DLD1 (cell line): ENCODE results near the gene SH2D5.

ENCODE experiments used
- in situ Hi-C: cut with HindIII; loops from 2 replicates; pipeline ENCODE4 v1.10.0; 2017; ENCODE audit warnings: low sequenced_read_pairs

The SH2D5 gene

DNA sequence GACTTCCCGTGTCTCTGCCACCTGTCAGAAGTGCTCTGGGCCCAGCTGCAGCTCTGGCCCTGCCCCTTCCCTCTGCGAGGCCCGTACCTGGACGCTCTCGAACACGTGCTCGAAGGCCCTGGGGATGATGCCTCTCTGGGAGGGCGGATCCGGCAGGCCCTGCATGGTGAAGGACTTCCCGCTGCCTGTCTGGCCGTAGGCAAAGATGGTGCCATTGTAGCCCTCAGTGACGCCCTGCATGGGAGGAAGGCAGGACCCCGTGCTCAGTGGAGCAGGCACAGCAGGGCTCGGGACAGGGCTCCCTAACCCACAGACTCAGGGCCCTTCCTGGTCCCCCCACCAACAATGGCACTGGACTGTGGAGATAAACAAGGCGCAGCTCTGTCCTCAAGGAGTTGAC is 17.1 kb downstream of the SH2D5 start:
- in situ Hi-C loops = no loop called here

DNA sequence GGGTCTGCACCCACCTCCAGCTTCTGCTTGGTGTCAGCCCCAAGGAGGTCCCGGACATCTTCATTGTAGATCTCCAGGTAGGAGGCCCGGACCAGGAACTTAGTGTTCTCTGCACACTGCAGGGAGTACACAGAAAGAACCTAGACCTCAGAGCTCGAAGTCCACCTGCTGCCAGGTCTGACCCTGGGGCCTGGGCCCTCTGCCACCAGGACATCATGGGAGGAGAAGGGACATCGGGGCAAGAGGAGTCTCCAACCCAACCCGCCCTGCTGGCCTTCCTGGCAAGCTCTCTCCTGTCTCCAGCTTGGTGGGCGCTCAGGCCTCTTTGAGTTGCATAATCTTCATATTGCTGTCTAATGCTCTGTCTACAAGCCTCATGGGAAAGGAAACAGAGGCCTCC is 19.1 kb downstream of the SH2D5 start:
- in situ Hi-C loops = no loop called here

DNA sequence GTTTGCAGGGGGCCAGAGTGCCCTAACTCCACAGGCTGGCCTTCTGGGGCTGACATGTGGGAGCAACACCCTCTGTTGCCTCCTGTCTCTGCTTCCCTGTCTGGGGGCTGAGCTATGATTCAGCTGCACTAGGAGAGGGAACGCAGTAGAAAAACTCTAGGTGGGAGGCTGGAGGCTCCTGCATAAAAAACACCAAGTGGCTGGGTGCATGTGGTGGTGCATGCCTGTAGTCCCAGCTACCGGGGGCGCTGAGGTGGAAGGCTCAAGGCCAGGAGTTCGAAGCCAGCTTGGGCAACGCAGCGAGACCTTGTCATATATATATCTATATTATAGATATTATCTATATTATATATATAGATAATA is 20.3 kb downstream of the SH2D5 start:
- in situ Hi-C loops = no loop called here

DNA sequence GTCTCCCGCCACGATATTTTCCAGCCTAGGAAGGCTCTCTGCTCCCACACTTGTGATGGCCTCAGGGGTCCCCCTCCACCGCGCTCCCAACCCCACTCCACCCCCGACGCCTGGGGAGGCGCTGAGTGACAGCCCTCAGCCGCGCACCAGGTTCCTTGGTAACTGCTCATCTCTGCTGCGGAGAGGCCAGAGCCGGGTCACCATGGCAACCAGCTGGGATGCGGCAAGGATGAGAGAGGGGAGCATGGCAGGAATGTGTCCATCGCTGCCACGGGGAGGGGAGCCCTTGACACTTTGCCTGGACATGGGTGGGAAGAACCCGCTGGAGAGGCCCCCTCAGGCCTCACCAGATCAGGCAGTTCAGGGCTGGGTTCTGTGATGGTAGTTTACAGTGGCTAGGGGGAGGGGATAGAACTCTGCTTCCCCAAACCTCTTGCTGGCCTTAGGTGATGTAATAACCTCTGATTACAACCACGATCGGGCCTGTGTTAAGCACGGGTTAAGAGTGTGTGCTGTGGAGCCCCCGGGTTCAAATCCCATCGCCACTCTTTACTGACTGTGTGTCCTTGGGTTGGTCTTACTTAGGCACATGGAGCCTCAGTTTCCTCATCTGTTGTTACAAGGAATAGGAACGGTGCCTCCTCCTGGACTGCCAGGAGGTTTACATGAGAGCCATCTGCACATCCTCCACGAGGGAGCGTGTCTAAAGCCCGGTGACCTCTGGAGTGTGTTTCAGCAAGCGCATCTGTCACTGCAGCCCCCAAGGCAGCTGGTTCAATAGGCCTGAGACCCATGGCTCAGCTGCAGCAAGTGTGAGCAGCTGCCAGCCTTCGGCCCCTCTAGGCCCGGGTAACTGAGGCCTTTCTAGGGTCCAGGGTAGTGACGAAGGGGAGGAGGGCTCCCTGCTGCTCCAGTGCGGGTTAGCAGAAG is 21.0 kb downstream of the SH2D5 start:
- in situ Hi-C loops = no loop called here

DNA sequence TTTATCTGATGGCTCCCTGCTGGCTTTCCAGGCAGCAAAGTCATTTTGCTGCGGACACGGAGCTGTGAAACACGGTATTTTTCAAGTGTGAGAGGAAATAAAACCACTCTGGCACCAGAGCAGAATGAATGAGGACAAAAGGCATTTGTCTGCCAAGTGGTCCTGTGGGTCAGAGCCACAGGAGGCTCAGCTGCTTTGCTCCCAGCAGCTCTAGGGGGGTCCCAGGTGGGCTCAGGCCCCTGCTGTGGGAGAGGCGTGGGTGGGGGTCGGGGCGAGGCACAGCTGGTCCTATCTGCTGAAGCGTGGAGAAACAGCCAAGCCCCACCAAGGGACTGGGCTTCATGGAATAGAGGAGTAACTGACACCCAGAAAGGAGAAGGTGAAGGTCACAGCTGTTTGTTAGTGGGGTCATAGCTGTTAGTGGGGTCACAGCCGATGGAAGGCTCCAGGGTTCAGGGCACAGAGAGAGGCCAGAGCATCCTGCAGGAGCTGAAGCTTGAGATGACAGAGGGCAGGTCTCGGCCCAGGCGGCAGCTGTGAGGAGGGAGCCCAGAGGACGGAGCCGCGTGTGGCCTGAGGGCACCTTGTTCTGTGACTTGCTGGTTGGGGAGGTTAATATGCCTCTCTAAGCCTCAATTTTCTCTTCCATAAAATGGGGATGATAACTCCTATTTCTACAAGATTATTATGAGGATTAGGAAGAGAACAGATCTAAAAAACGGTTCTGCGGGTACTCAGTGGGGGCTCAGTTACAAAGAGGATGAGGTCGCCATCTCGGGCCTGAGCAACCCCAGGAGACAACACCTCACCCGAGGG is 21.8 kb downstream of the SH2D5 start:
- in situ Hi-C loops = no loop called here

DNA sequence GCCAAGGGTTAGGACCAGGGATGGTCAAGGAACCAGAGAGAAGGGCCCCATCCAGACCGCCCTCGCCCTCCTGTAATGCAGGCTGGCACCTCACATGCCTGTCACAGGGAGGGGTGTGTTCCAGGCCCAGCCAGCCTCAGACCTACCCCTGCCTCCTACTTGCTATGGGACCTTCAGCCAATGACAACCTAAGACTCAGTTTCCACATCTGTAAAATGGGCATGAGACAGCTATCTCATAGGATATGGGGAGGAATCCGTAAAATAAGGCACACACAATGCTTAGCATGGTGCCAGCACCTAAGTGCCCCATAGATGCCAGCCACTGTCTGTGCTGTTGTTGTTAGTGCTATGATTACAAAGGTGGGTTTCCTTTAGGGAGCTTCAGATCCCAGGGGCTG is 22.6 kb downstream of the SH2D5 start:
- in situ Hi-C loops = no loop called here

DNA sequence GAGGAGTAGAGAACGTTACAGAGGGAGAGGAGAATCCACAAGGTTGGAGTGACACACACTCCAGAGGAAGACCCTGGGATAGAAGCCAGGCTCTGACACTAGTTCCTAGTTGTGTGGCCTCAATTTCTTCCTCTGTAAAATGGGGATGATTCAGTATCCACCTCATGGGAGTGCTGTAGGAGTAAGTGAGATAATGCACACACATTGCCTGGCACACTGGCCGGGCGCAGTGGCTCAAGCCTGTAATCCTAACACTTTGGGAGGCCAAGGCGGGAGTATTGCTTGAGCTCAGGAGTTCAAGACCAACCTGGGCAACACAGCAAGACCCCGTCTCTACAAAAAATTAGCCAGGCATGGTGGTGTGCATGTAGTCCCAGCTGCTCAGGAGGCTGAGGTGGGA is 23.6 kb downstream of the SH2D5 start:
- in situ Hi-C loops = no loop called here

DNA sequence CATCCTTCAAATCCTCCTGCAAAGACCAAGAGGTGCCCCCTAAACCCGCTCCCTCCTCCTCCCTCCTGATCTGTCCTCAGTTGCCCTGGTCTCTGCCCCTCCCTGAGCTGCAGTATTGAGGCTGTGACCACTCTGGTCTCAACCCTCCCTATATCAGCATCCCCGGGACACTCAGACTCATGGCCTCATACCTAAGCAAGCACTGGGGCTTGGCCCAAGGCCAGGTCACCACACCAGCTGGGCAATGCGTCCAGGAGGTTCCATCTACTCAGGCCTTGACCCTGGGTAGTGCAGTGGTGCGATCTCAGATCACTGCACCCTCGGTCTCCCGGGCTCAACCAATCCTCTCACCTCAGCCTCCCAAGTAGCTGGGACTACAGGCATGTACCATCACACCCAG is 24.4 kb downstream of the SH2D5 start:
- in situ Hi-C loops = no loop called here

DNA sequence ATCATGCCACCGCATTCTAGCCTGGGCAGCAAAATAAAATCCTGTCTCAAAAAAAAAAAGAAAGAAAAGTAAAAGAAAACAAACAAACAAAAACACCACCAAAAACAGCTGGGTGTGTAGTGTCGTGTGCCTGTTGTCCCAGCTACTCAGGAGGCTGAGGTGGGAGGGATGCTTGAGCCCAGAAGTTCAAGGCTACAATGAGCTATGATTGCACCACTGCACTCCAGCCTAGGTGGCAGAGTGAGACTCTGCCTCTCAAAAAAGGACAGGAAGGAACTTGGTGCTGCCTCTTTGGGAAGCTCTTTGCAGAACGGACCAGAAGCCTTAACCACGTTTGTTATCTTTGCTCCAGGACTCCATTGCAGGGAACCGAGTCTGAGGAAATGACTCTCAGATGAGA is 25.7 kb downstream of the SH2D5 start:
- in situ Hi-C loops = no loop called here

DNA sequence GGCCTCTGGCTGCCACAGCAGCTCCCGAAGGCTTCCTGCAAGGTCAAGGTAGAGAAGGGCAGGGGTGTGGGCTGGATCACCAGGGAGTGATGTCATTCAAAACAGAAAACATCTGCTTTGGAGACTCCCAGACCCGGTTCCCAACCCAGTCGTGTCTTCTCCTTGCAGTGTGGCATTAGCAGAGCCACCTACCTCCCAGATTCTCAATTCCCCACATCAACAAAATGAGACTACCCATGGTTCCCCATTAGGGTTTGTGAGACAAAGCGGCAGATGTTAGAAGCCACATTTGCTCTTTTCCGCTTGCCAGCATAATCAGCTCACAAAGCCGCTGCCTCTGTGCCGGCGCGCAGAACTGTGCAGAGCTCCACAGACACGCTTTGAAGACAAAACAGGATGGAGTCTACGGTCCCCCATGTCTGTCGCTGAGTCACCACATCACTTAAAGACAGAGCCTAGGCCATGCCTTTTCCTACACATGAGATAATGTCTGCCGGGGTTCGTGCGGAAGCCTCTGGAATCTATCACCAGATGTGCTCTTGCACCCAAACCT is 27.2 kb downstream of the SH2D5 start:
- in situ Hi-C loops = no loop called here

DNA sequence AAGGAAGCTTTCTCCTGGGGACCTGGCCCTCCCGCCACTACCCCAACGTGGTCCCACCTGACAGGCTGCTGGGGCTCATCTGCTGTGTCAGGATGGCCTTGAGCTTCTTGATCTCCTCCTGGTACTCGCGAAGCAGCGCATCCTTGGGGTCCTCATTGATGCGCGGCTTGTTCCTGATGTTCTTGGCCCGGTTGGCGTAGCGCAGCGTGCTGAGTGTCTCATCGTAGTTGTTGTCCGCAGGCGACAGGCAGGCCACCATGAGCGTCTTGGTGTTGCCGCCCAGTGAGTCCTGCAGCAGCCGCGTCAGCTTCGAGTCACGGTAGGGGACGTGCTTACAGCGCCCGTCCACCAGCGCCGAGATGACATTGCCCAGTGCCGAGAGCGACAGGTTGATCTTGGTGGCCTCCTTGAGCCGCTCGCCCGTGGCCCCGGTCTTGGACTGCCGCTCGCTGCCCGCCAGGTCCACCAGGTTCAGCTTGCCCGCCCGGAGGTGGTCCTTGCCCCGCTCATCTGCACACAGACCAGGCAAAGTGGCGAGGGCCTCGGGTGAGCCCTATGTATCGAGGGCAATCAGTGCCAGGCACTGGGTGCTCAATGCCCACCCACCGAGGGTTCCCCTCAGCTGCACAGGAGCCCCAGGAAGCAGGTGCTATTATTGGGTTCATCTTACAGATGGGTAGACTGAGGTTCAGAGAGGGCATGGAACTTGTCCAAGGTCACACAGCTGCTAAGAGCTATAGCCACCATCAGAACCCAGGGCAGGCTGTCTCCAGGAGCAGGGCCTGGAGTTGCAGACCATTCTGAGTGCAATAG is 27.9 kb downstream of the SH2D5 start:
- in situ Hi-C loops = no loop called here

DNA sequence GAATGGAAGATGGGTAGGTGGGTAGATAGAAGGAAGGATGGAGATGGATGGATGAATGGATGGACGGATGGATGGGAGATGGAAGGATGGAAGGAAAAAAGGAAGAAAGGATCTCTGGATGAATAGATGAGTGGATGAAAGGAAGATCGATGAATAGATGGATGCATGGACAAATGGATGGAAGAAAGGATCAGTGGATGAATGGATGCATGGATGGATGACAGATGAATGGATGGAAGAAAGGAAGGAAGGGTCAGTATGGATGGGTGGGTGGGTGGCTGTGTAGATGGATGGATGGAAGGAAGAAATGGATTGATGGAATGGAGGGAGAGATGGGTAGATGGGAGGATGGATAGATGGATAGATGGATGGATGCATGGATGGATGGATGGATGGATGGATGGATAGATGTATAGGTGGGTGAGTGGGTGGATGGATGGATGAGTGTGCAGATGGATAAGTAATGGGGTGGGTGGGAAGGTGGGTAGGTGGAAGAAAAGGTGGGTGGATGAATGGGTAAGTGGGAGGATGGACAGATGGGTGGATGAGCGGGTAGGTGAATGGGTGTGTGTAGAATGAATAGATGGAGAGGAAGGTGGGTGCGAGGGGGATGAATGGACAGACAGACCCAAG is 29.3 kb downstream of the SH2D5 start:
- in situ Hi-C loops = no loop called here

DNA sequence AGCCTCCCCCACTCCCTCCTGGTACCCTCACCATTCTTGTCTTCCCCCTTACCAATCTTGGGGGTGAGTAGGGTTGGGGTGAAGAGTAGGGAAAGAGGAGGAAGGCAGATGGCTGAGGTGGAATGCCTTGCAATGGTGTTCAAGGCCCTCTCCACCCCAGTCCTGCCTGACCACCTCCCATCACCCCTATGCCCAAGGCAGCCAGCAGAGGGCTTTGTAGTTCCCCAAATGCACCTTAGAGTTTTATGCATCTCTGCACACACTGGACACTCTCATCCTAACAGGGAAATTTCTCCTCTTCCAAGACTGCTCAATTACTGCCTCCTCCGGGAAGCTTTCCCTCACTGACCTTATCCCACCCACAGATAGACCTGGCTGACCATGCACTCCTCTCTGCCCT is 30.1 kb downstream of the SH2D5 start:
- in situ Hi-C loops = no loop called here

DNA sequence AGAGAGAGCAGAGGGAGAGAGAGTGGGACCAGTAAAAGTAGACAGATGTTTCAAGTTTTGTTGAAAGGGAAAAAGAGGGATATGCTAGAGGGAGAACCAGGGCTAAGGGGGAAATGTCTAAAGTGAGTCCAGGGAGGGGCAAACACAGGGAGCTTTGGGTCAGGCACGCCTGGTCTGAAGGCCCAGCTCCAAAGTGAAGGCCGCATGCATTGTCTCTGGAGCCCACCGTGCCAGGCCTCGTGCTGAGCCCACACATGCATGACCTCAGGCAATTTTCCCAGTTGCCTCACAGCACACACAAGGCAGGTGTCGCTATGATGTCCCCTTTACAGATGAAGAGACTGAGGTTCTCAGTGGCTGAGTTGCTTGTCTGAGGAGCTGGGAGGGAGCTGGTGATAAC is 30.7 kb downstream of the SH2D5 start:
- in situ Hi-C loops = no loop called here

DNA sequence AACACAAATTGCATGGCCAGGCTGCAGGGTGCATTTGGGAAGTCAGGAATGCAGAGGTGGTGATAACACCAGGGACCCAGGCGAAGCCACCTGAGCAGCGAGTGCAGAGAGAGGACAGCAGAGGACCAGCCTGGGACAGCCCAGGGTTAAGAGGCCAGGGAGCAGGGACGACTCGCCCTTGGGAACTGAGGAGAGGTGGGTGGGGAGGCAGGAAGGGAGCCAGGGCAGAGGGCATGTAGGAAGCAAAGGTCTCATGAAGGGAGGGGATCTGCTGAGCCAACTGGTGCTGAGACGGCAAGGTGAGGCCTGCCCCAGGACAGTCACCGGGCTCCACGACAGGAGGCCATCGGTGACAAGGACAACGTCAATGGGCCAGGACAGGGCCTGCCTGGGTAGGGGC is 31.1 kb downstream of the SH2D5 start:
- in situ Hi-C loops = no loop called here

DNA sequence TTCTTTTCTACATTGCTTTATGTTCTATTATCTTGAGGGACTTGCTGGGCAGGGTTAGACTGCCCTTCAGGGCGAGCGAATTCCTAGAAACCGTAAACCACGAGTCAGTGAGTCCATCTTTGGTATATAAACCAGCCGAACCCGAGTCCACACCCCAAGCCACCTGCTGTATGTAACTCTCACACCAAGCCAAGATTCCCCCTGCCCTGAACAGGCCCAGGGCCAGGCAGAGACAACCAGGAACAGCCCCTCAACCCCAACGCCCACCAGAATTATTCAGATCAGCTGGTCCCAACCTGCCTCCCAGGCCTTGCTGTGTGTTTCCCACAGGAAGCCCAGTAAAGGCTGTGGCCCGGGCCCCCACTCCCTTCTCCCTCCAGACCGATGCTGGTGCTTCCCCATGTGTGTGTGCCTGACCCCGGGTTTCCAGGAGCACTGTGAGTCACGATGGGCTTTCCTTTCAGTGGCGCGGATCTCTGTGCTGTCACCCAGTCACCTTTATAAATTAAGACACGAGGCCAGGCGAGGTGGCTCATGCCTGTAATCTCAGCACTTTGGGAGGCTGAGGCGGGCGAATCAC is 31.8 kb downstream of the SH2D5 start:
- in situ Hi-C loops = no loop called here

DNA sequence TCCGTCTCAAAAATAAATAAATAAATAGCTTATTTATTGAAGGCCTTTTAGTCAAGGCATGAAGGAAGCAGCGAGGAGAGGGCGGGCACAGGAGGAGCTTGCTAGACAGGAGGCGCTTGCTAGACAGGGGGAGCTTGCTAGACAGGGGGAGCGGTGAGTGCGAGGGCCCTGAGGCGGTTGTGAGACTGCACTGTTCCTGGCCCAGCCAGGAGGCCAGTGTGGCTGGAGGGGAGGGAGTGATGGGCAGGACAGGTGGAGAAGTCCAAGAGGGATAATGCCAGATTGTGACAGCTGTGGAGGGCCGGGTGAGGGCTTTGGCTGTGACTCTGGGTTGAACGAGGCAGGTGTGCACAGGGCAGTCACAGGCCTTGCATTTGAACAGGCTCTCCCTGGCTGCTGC is 32.9 kb downstream of the SH2D5 start:
- in situ Hi-C loops = no loop called here

DNA sequence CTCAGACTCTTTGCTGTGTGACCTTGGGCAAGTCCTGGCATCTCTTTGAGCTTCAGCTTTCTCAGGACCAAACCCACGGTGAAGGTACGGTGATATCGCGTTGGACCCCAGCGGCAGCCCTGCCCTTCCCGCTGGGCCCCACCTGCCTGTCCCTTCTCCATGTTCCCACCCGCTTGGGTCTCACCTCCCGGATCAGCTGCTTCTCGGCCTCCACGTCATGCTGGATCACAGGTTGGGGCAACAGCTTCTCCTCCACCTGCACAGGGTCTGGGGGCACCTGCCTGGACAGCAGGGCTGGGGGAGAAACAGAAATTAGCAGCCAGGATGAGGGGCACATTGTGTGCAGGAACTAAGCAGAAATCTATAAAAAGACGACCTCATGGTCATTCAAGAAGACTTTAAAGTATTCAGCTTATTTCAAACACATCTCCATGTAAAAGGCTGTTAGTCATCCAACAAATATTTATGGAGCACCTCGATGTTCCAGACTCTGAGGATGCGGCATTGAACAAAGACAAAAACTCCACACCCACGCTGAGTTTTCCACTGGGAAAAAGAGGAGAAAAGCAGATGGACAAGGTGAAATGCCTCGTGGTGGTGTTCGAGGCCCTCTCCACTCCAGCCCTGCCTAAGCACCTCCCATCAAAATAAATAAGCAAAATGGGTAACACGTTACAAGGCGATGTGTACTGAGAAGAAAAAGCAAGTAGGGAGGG is 34.1 kb downstream of the SH2D5 start:
- in situ Hi-C loops = no loop called here

DNA sequence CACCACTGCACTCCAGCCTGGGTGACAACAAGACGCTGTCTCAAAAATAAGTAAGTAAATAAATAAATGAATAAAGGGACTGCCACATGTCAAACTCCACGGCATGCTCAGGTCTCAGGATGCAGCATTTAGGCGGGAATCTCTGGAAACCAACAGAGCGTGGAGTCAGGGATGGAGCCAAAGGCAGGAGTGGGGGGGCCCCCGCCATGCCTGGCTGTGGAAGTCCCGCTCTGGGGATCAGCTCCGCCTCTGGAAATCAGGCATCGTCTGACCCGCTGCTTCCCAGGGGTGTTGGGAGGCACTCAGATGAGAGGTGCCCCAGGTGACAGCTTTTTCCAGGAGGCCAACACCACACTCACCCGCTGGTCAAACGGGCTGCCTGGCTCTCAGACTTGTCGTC is 34.9 kb downstream of the SH2D5 start:
- in situ Hi-C loops = no loop called here
